Measurements from ENCODE around the gene MYLK3. TPM values are rescaled to one million over a fixed set of nuclear protein-coding genes. Genes with fewer than 3 reads are reported as not detected.
"Not testable (repeated sequence)": the region's sequence is repeated elsewhere in the genome, so short reads cannot be mapped to it uniquely, and the experiment has no call there.

The MYLK3 gene
- total and polyA plus RNA-seq, 5 donors = 143 to 543 (median 319) TPM

- no peaks in the 10 kb centered on the region for H3K9me3 ChIP-seq (ENCODE audit: control insufficient read depth, low read length)
- H3K27ac ChIP-seq (ENCODE audit: low read length) = peak within 1 kb of the TSS; percentile 87
- intact Hi-C loops (cut with DNase I) = loop anchor here in 1 of 4 donors (10.0 kb wide), 1 partner anchor 115 kb away; no protein-coding TSS in a partner anchor
- under 1% methylated on average over 79 of the region's 79 CpGs for WGBS
- peak within 1 kb of the TSS; percentile 72 for H3K4me3 ChIP-seq (ENCODE audit: low read length)
- ATAC-seq (peak; percentile 95), DNase-seq (peak; percentile 98 to 100 (median 99))
- no peaks in the 10 kb centered on the region for H3K27me3 ChIP-seq (ENCODE audit: control insufficient read depth, insufficient read depth)
- peaks cover 5% of the 10 kb centered on the region for H3K4me1 ChIP-seq (ENCODE audit: control insufficient read depth, insufficient read depth, low read length)
Measured at GRCh38 chr16:46689365-46690280, 58.5 kb downstream of the MYLK3 start, which contains the start of gene ORC6. Gene ORC6, plus strand, starts transcription at chr16:46689659. Its CDS starts 47 bp downstream, at chr16:46689706.

GRCh38 chr16:46688654-46689364, 59.3 kb downstream of the MYLK3 start, which contains the start of gene VPS35:
Gene VPS35, minus strand, starts transcription at chr16:46689178. Its CDS starts 45 bp downstream, at chr16:46689133.
- Histone ChIP-seq H3K27ac (ENCODE audit: low read length) (peak within 1 kb of the TSS; percentile 87), H3K27me3 (ENCODE audit: control insufficient read depth, insufficient read depth) (no peaks in the 10 kb centered on the region), H3K4me1 (ENCODE audit: control insufficient read depth, insufficient read depth, low read length) (peaks cover 5% of the 10 kb centered on the region), H3K9me3 (ENCODE audit: control insufficient read depth, low read length) (no peaks in the 10 kb centered on the region), H3K4me3 (ENCODE audit: low read length) (peak within 1 kb of the TSS; percentile 72)
- under 1% methylated on average over 54 of the region's 54 CpGs for WGBS
- ATAC-seq (peak; percentile 98), DNase-seq (peak; percentile 100)
- intact Hi-C loops (cut with DNase I) = loop anchor here in 1 of 4 donors (10.0 kb wide), 1 partner anchor 116 kb away; no protein-coding TSS in a partner anchor

- H3K4me3 ChIP-seq (ENCODE audit: low read length) = peak overlapping the region; percentile 72
- WGBS = 5% methylated on average over 14 of the region's 14 CpGs
- H3K27me3 ChIP-seq (ENCODE audit: control insufficient read depth, insufficient read depth) = no peaks in the 10 kb centered on the region
- DNase-seq (peak in 2 of 3 donors; percentile 34 to 54), ATAC-seq (no peak)
- no peaks in the 10 kb centered on the region for H3K9me3 ChIP-seq (ENCODE audit: control insufficient read depth, low read length)
- H3K27ac ChIP-seq (ENCODE audit: low read length) = peak overlapping the region; percentile 43
- intact Hi-C loops (cut with DNase I) = loop anchor here in 1 of 4 donors (10.0 kb wide), 1 partner anchor 117 kb away; no protein-coding TSS in a partner anchor
- peaks cover 5% of the 10 kb centered on the region for H3K4me1 ChIP-seq (ENCODE audit: control insufficient read depth, insufficient read depth, low read length)
Measured at GRCh38 chr16:46688101-46688653, 60.0 kb downstream of the MYLK3 start.

- H3K9me3 ChIP-seq (ENCODE audit: control insufficient read depth, low read length) = no peaks in the 10 kb centered on the region
- DNase-seq (no peak), ATAC-seq (no peak)
- peak overlapping the region; percentile 72 for H3K4me3 ChIP-seq (ENCODE audit: low read length)
- H3K27ac ChIP-seq (ENCODE audit: low read length) = no peak overlapping the region
- peaks cover 5% of the 10 kb centered on the region for H3K4me1 ChIP-seq (ENCODE audit: control insufficient read depth, insufficient read depth, low read length)
- intact Hi-C loops (cut with DNase I) = loop anchor here in 1 of 4 donors (10.0 kb wide), 1 partner anchor 117 kb away; no protein-coding TSS in a partner anchor
- WGBS = 64% methylated on average over 9 of the region's 9 CpGs
- no peaks in the 10 kb centered on the region for H3K27me3 ChIP-seq (ENCODE audit: control insufficient read depth, insufficient read depth)
Measured at GRCh38 chr16:46687486-46687885, 60.7 kb downstream of the MYLK3 start.

- intact Hi-C loops (cut with DNase I) = loop anchor here in 1 of 4 donors (10.0 kb wide), 1 partner anchor 118 kb away; no protein-coding TSS in a partner anchor
- H3K27me3 ChIP-seq (ENCODE audit: control insufficient read depth, insufficient read depth) = no peaks in the 10 kb centered on the region
- no peak for ATAC-seq
- H3K9me3 ChIP-seq (ENCODE audit: control insufficient read depth, low read length) = no peaks in the 10 kb centered on the region
- no peak overlapping the region for H3K4me3 ChIP-seq (ENCODE audit: low read length)
- DNase-seq = no peak
- no peak overlapping the region for H3K27ac ChIP-seq (ENCODE audit: low read length)
- WGBS = 46% methylated on average over 5 of the region's 5 CpGs
- H3K4me1 ChIP-seq (ENCODE audit: control insufficient read depth, insufficient read depth, low read length) = peaks cover 5% of the 10 kb centered on the region
Measured at GRCh38 chr16:46686815-46687473, 61.2 kb downstream of the MYLK3 start.

- intact Hi-C loops (cut with DNase I) = loop anchor here in 1 of 4 donors (10.0 kb wide), 1 partner anchor 123 kb away; no protein-coding TSS in a partner anchor
- 58% methylated on average over 2 of the region's 2 CpGs for whole genome bisulfite sequencing
Measured at GRCh38 chr16:46681867-46682266, 66.3 kb downstream of the MYLK3 start.

DNA sequence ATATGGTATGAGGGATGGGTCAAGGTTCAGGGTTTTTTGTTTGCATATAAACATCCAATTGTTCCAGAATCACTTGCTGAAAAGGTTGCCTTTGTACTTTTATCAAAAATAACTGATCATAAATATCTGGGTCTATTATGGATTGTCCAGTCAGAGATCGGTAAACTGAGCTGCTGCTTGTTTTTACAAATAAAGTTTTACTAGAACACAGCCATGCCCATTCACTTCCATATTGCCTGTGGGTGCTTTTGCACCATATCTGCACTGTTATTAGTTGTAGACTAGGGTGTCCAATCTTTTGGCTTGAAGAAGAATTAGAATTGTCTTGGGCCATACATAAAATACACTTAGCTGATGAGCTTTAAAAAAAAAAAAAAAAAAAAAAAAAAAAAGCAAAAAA, 70.2 kb downstream of the MYLK3 start:
- ATAC-seq; H3K27me3 ChIP-seq (ENCODE audit: control insufficient read depth, insufficient read depth); H3K4me1 ChIP-seq (ENCODE audit: control insufficient read depth, insufficient read depth, low read length); H3K4me3 ChIP-seq (ENCODE audit: low read length); H3K9me3 ChIP-seq (ENCODE audit: control insufficient read depth, low read length); H3K27ac ChIP-seq (ENCODE audit: low read length); DNase-seq: not testable (repeated sequence)
- intact Hi-C loops (cut with DNase I) = loop anchor here in 1 of 4 donors (10.0 kb wide), 1 partner anchor 127 kb away; no protein-coding TSS in a partner anchor
- 94% methylated on average over 1 of the region's 1 CpG for WGBS

More at GRCh38 chr16:46681867-46682266, 66.3 kb downstream of the MYLK3 start:
- H3K27me3 ChIP-seq (ENCODE audit: control insufficient read depth, insufficient read depth); ATAC-seq; H3K9me3 ChIP-seq (ENCODE audit: control insufficient read depth, low read length); H3K4me1 ChIP-seq (ENCODE audit: control insufficient read depth, insufficient read depth, low read length); H3K4me3 ChIP-seq (ENCODE audit: low read length); H3K27ac ChIP-seq (ENCODE audit: low read length); DNase-seq: not testable (repeated sequence)

- peak; percentile 83 to 88 for ATAC-seq
- Histone ChIP-seq H3K4me1 (ENCODE audit: control insufficient read depth, insufficient read depth, low read length) (no peaks in the 10 kb centered on the region), H3K27ac (ENCODE audit: low read length) (no peak overlapping the region), H3K9me3 (ENCODE audit: control insufficient read depth, low read length) (no peaks in the 10 kb centered on the region), H3K4me3 (ENCODE audit: low read length) (no peak overlapping the region), H3K27me3 (ENCODE audit: control insufficient read depth, insufficient read depth) (no peaks in the 10 kb centered on the region)
- WGBS = 59% methylated on average over 6 of the region's 6 CpGs
- DNase-seq = peak in 2 of 3 donors; percentile 23 to 52
- intact Hi-C loops (cut with DNase I) = loop anchor here in 2 of 4 donors (5.0 to 10.0 kb wide), 3 partner anchors 129 to 234 kb away; no protein-coding TSS in a partner anchor
Measured at GRCh38 chr16:46673320-46674013, 74.7 kb downstream of the MYLK3 start.

DNA sequence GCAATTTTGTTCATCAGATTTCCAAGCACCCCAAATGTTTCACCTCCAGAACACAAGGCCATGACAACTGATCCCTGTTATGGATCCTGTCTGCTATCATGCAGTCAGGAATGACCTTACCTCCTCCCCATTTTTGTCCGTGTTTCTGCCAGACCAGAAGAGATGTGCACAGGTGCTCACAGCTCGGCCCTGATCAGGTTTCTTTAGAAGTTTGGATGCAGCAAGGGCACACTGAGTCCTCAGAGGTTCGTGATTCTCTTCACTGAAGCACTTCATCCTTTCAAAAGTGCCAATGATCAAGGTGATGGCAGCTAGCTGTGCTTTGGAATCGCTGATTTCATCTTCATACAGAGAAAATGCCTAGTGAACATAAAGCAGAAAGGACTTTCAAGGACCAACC, 86.0 kb downstream of the MYLK3 start:
- Histone ChIP-seq H3K4me3 (ENCODE audit: low read length) (no peak overlapping the region), H3K4me1 (ENCODE audit: control insufficient read depth, insufficient read depth, low read length) (no peaks in the 10 kb centered on the region), H3K9me3 (ENCODE audit: control insufficient read depth, low read length) (no peaks in the 10 kb centered on the region), H3K27me3 (ENCODE audit: control insufficient read depth, insufficient read depth) (no peaks in the 10 kb centered on the region), H3K27ac (ENCODE audit: low read length) (no peak overlapping the region)
- intact Hi-C loops (cut with DNase I) = no loop called here
- no peak for ATAC-seq
- DNase-seq = no peak
- 67% methylated on average over 4 of the region's 4 CpGs for WGBS

Data from right cardiac atrium (tissue), 5 donors.